Glutamatergic neuron (in vitro differentiated cells): ENCODE measurements around the gene LYST. TPM values are rescaled to one million over a fixed set of nuclear protein-coding genes. Genes with fewer than 3 reads are reported as not detected.
"Not testable (repeated sequence)": the region's sequence is repeated elsewhere in the genome, so short reads cannot be mapped to it uniquely, and the experiment has no call there.

Experiments used
- DNase-seq: peaks from one replicate; pipeline ENCODE4 v3.0.0; 2022
- H3K27ac Mint-ChIP-seq: one replicate; pipeline ENCODE4 v1.8.0; 2020; ENCODE audit warnings: mild to moderate bottlenecking, mixed read lengths, inconsistent platforms; ENCODE audit not compliant: unreplicated experiment
- H3K27me3 Mint-ChIP-seq: one replicate; pipeline ENCODE4 v1.8.0; 2020; ENCODE audit warnings: mild to moderate bottlenecking, moderate library complexity, mixed read lengths, inconsistent platforms; ENCODE audit not compliant: unreplicated experiment
- H3K36me3 Mint-ChIP-seq: one replicate; pipeline ENCODE4 v1.8.0; 2020; ENCODE audit warnings: mild to moderate bottlenecking, mixed read lengths, inconsistent platforms; ENCODE audit not compliant: unreplicated experiment
- H3K4me1 Mint-ChIP-seq: one replicate; pipeline ENCODE4 v1.8.0; 2020; ENCODE audit warnings: mild to moderate bottlenecking, low read depth, mixed read lengths, inconsistent platforms; ENCODE audit not compliant: unreplicated experiment
- H3K4me3 Mint-ChIP-seq: one replicate; pipeline ENCODE4 v1.8.0; 2020; ENCODE audit warnings: mild to moderate bottlenecking, mixed read lengths, inconsistent platforms; ENCODE audit not compliant: unreplicated experiment
- H3K9me3 Mint-ChIP-seq: one replicate; pipeline ENCODE4 v1.8.0; 2020; ENCODE audit warnings: mild to moderate bottlenecking, moderate library complexity, mixed read lengths, inconsistent platforms; ENCODE audit not compliant: unreplicated experiment
- total RNA-seq: library from RNA; stranded (reverse); fragmentation: NEBNext Ultra II Directional; extraction: Animal tissue kit (Norgen Biotek cat#: 25700); gene quantifications from one replicate; pipeline ENCODE4 v1.2.1, GENCODE V29; 2021; ENCODE audit not compliant: unreplicated experiment
- TF ChIP-seq, protein P1 (sequence below): fragments of 200-600 bp; sonication (generic); IDR thresholded peaks from one replicate; pipeline ENCODE4 v1.5.0; 2021; ENCODE audit not compliant: partially characterized antibody, unreplicated experiment

The LYST gene
- total RNA-seq, 1 donor from 2014 or later = 33.6 TPM

GRCh38 chr1:235642011-235642942 is 224.4 kb downstream of the LYST start:
- DNase-seq = no peak
- H3K9me3 Mint-ChIP-seq = peaks cover 16% of the 10 kb centered on the region
- H3K4me3 Mint-ChIP-seq = peak overlapping the region; percentile 47
- peaks cover 54% of the 10 kb centered on the region for H3K4me1 Mint-ChIP-seq
- TF ChIP-seq, protein P1, sequence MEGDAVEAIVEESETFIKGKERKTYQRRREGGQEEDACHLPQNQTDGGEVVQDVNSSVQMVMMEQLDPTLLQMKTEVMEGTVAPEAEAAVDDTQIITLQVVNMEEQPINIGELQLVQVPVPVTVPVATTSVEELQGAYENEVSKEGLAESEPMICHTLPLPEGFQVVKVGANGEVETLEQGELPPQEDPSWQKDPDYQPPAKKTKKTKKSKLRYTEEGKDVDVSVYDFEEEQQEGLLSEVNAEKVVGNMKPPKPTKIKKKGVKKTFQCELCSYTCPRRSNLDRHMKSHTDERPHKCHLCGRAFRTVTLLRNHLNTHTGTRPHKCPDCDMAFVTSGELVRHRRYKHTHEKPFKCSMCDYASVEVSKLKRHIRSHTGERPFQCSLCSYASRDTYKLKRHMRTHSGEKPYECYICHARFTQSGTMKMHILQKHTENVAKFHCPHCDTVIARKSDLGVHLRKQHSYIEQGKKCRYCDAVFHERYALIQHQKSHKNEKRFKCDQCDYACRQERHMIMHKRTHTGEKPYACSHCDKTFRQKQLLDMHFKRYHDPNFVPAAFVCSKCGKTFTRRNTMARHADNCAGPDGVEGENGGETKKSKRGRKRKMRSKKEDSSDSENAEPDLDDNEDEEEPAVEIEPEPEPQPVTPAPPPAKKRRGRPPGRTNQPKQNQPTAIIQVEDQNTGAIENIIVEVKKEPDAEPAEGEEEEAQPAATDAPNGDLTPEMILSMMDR = no peak
- H3K36me3 Mint-ChIP-seq = peaks cover 12% of the 10 kb centered on the region
- peak overlapping the region; percentile 79 for H3K27ac Mint-ChIP-seq
- H3K27me3 Mint-ChIP-seq = peaks cover 11% of the 10 kb centered on the region

- H3K4me1 Mint-ChIP-seq = peaks cover 38% of the 10 kb centered on the region
- peaks cover 8% of the 10 kb centered on the region for H3K9me3 Mint-ChIP-seq
- H3K36me3 Mint-ChIP-seq = peaks cover 12% of the 10 kb centered on the region
- TF ChIP-seq, protein P1 = no peak
- no peak overlapping the region for H3K27ac Mint-ChIP-seq
- H3K27me3 Mint-ChIP-seq = peaks cover 6% of the 10 kb centered on the region
- DNase-seq = no peak
- H3K4me3 Mint-ChIP-seq = no peak overlapping the region
Observed at GRCh38 chr1:235640580-235640979, 226.1 kb downstream of the LYST start.

DNA sequence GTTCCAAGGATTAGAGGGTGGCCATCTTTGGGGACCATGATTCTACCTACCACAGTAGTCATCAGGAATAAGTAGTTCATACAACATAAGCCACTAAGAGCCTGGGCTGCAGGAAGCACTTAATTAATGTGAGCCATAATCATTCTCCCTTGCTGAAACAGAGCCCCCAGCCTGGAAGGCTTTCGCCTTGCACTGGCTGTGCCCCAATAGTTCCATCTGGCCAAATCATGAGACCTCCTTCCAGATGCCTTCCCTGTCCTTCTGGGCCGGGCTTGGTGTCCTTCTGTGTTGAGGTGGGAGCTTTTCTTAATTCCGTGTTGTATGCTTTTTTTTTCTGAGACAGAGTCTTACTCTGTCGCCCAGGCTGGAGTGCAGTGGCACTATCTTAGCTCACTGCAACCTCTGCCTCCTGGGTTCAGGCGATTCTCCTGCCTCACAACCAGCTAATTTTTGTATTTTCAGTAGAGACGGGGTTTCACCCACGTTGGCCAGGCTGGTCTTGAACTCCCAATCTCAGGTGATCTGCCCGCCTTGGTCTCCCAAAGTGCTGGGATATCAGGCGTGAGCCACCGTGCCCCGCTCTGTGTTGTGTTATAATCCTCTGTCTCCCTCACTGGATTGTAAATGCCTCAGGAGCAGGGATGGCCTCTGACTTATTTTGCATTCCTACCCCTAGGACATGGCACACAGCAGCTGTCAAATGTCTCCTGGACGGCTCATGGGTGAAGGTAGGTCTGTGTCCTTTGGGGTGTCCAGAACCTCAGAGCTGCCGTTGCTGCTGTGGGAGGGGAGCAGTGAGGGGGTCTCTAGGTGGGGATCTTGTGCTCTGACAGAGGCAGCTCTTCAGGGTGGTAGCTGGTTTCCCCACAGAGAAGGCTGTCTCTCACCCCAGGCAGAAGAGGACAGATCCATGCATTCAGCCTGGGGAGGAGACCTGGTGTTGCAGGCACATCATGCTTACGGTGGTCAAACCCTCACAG is 227.2 kb downstream of the LYST start:
- DNase-seq = no peak
- Mint-ChIP-seq H3K36me3 (peaks cover 12% of the 10 kb centered on the region), H3K27me3 (peaks cover 6% of the 10 kb centered on the region), H3K4me3 (no peak overlapping the region), H3K4me1 (peaks cover 29% of the 10 kb centered on the region), H3K27ac (peak overlapping the region; percentile 46), H3K9me3 (peaks cover 5% of the 10 kb centered on the region)
- TF ChIP-seq, protein P1 = no peak

DNA sequence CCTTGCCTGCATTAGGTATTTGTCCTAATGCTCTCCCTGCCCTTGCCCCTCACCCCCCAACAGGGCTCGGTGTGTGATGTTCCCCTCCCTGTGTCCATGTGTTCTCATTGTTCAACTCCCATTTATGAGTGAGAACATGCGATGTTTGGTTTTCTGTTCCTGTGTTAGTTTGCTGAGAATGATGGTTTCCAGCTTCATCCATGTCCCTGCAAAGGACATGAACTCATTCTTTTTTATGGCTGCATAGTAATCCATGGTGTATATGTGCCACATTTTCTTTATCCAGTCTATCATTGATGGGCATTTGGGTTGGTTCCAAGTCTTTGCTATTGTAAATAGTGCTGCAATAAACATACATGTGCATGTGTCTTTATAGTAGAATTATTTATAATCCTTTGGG is 228.1 kb downstream of the LYST start:
- not testable (repeated sequence) for H3K27ac Mint-ChIP-seq, DNase-seq, H3K4me3 Mint-ChIP-seq, H3K9me3 Mint-ChIP-seq, H3K27me3 Mint-ChIP-seq
- peaks cover 23% of the 10 kb centered on the region for H3K4me1 Mint-ChIP-seq
- H3K36me3 Mint-ChIP-seq = peaks cover 12% of the 10 kb centered on the region

GRCh38 chr1:235637756-235638534 is 228.8 kb downstream of the LYST start:
- Mint-ChIP-seq H3K4me1 (peaks cover 19% of the 10 kb centered on the region), H3K27me3 (peaks cover 6% of the 10 kb centered on the region), H3K9me3 (peaks cover 4% of the 10 kb centered on the region), H3K27ac (no peak overlapping the region), H3K36me3 (peaks cover 12% of the 10 kb centered on the region), H3K4me3 (no peak overlapping the region)
- TF ChIP-seq, protein P1 = no peak
- DNase-seq = no peak
